ENCODE measurements around the gene TYK2. TPM values are rescaled to one million over a fixed set of nuclear protein-coding genes. Genes with fewer than 3 reads are reported as not detected.
A peak's percentile ranks its signal among the peaks of the same experiment; 100 is the strongest.

TYK2 gene
- total and polyA plus RNA-seq, 2 of the 13 experiments (the other 11 are each of a cell fraction or from before 2014, with no cell fraction given): 38.8 to 60.1 TPM

GRCh38 chr19:10403137-10404021, 23.0 kb upstream of the TYK2 start, which contains the start of gene CDC37 (continued):
- TF ChIP-seq ZBTB10 (CRISPR knock-in tag; IDR thresholded peaks at IDR 0.05; ENCODE audit: borderline replicate concordance) (0 out of 2 replicates have a peak, but pooled peaks have one; percentile 34), ZNF687 (CRISPR knock-in tag; IDR thresholded peaks at IDR 0.05) (peak; percentile 58), ZZZ3 (CRISPR knock-in tag; IDR thresholded peaks at IDR 0.05; ENCODE audit: borderline replicate concordance) (no peak), ZSCAN25 (CRISPR knock-in tag; IDR thresholded peaks at IDR 0.05) (0 out of 2 replicates have a peak, but pooled peaks have one; percentile 30), ZNF510 (CRISPR knock-in tag; IDR thresholded peaks at IDR 0.05; ENCODE audit: low read depth) (peak; percentile 88), HIC2 (CRISPR knock-in tag; IDR thresholded peaks at IDR 0.05; ENCODE audit: low read depth) (no peak), LBX2 (CRISPR knock-in tag; IDR thresholded peaks at IDR 0.05; ENCODE audit: borderline replicate concordance) (no peak), FOSL2 (CRISPR knock-in tag; IDR thresholded peaks at IDR 0.05) (peak; percentile 14; the same call in 1 of the 2 replicates), MIER2 (CRISPR knock-in tag; IDR thresholded peaks at IDR 0.05) (no peak), KMT2B (CRISPR knock-in tag; IDR thresholded peaks at IDR 0.05) (peak; percentile 57; the same call in 1 of the 2 replicates), CBFB (CRISPR knock-in tag; IDR thresholded peaks at IDR 0.05) (0 out of 2 replicates have a peak, but pooled peaks have one; percentile 8), SKIL (CRISPR knock-in tag; IDR thresholded peaks at IDR 0.05; ENCODE audit: borderline replicate concordance) (no peak), TFDP2 (CRISPR knock-in tag; IDR thresholded peaks at IDR 0.05) (peak; percentile 67; the same call in 1 of the 2 replicates), ZNF256 (CRISPR knock-in tag; conservative IDR thresholded peaks at IDR 0.05) (peak; percentile 81; the same call in 1 of the 2 replicates)
